K562 (cell line): ENCODE measurements around the gene HNRNPK. TPM values are rescaled to one million over a fixed set of nuclear protein-coding genes. Genes with fewer than 3 reads are reported as not detected.

Source experiments
- ATAC-seq: fragments of 200-7000 bp; cut with Tn5 transposase; 3 replicates; pipeline ENCODE4 v1.9.1; 2020; ENCODE audit warnings: moderate library complexity
- BruUV-seq: library from RNA; stranded (reverse); fragments of 400-500 nt; replicated peaks from 2 replicates; lab custom pipeline; 2021; lab: Mats Ljungman, UMichigan
- CTCF ChIA-PET: fragments of 300-600 bp; formaldehyde crosslinking; extraction: SDS; loops from one replicate; lab custom pipeline; 2021; ENCODE audit warnings: low intra/inter-chr PET ratio; lab: Yijun Ruan, JAX
- POLR2A ChIA-PET: fragments of 300-600, 350-650 bp; sonication (Branson Sonifier 250); formaldehyde crosslinking; extraction: SDS; loops from one replicate; lab custom pipeline; 2021; ENCODE audit warnings: antibody characterized with exemption, inconsistent platforms; lab: Yijun Ruan, JAX
- DNase-seq, 4 experiments: peaks; one replicate each; pipeline versions ENCODE4 v3.0.0 to v3.0.0-alpha.2; 2011 to 2018; ENCODE audit warnings: low spot score in 3 of 4, mixed read lengths in 3 of 4; ENCODE audit errors: extremely low read depth in 1 of 4
- FAIRE-seq: peaks from 2 replicates; lab custom pipeline; 2011; peaks lifted over from hg19 to GRCh38; lab: Jason Lieb, UNC
- H2AFZ ChIP-seq: 2 replicates; pipeline ENCODE4 v1.6.0; 2011; ENCODE audit warnings: low read depth, low read length, control low read depth, inconsistent platforms
- H3K27ac ChIP-seq: fragments of 200-600 bp; 3 replicates; pipeline ENCODE4 v1.8.0; 2011; ENCODE audit warnings: low read depth, mild to moderate bottlenecking, control low read depth, inconsistent platforms, low read length, moderate library complexity, mixed read lengths; ENCODE audit errors: extremely low read depth
- H3K27me3 ChIP-seq, 2 experiments: fragments of 300-600 bp in 1 of 2; 2 replicates in 1 of 2; 3 replicates in 1 of 2; pipeline versions ENCODE4 v1.6.0 to v1.8.0; 2011; ENCODE audit warnings: inconsistent platforms in 2 of 2, low read length in 2 of 2, mild to moderate bottlenecking in 1 of 2, mixed read lengths in 1 of 2, moderate library complexity in 1 of 2; ENCODE audit not compliant: control insufficient read depth in 2 of 2, insufficient read depth in 2 of 2
- H3K36me3 ChIP-seq: fragments of 300-600 bp; 3 replicates; pipeline ENCODE4 v1.8.0; 2011; ENCODE audit warnings: mild to moderate bottlenecking, low read length, inconsistent platforms; ENCODE audit not compliant: control insufficient read depth, insufficient read depth
- H3K4me1 ChIP-seq, 2 experiments: fragments of 200-600 bp in 1 of 2; replicated peaks in 1 of 2; 2 replicates in 1 of 2; 3 replicates in 1 of 2; pipeline versions ENCODE4 v1.5.1 to v1.8.0; 2011; ENCODE audit warnings: inconsistent platforms in 2 of 2, low read length in 2 of 2, mild to moderate bottlenecking in 1 of 2, mixed read lengths in 1 of 2, moderate library complexity in 1 of 2; ENCODE audit not compliant: control insufficient read depth in 2 of 2, insufficient read depth in 2 of 2
- H3K4me2 ChIP-seq: 2 replicates; pipeline ENCODE4 v1.6.1; 2011; ENCODE audit warnings: low read length, control low read depth, inconsistent platforms, mixed read lengths; ENCODE audit not compliant: insufficient read depth
- H3K4me3 ChIP-seq: fragments of 200-600 bp; sonication (generic), shearing (Covaris generic); 2 replicates; pipeline ENCODE4 v1.5.1; 2016; ENCODE audit warnings: control low read depth, inconsistent platforms
- H3K79me2 ChIP-seq: fragments of 200-600 bp; 3 replicates; pipeline ENCODE4 v1.8.0; 2011; ENCODE audit warnings: low read length, inconsistent platforms; ENCODE audit not compliant: control insufficient read depth, insufficient read depth
- H3K9ac ChIP-seq, 2 experiments: 2 replicates each; pipeline versions ENCODE4 v1.6.0 to v1.6.1; 2011; ENCODE audit warnings: low read depth in 2 of 2, low read length in 2 of 2, control low read depth in 1 of 2, inconsistent platforms in 1 of 2, mild to moderate bottlenecking in 1 of 2, mixed read lengths in 1 of 2; ENCODE audit not compliant: insufficient read depth in 1 of 2
- H3K9me1 ChIP-seq: one replicate; pipeline ENCODE4 v1.6.0; 2011; ENCODE audit warnings: inconsistent platforms, mild to moderate bottlenecking, low read length, moderate library complexity; ENCODE audit not compliant: control insufficient read depth, insufficient read depth
- H3K9me3 ChIP-seq: replicated peaks from 2 replicates; pipeline ENCODE4 v1.5.1; 2011; ENCODE audit warnings: low read depth, low read length, inconsistent platforms; ENCODE audit not compliant: control insufficient read depth, insufficient read depth
- H4K20me1 ChIP-seq: replicated peaks from 2 replicates; pipeline ENCODE4 v1.6.1; 2011; ENCODE audit warnings: low read length, inconsistent platforms, mixed read lengths; ENCODE audit not compliant: control insufficient read depth, insufficient read depth
- C11orf30 ChIP-seq: fragments of 450-650 bp; IDR thresholded peaks from 2 replicates; pipeline ENCODE4 v1.6.1; 2016; ENCODE audit warnings: low read depth, mild to moderate bottlenecking
- MAFF ChIP-seq: IDR thresholded peaks from 2 replicates; pipeline ENCODE4 v1.6.1; 2012; ENCODE audit warnings: low read length, improper control_type of control experiment
- MAFG ChIP-seq: fragments of 450-650 bp; conservative IDR thresholded peaks from 2 replicates; pipeline ENCODE4 v1.6.1; 2016; ENCODE audit warnings: missing genetic modification characterization, missing compliant biosample characterization
- PHF8 ChIP-seq: fragments of 200-600 bp; sonication (generic); IDR thresholded peaks from 2 replicates; pipeline ENCODE4 v1.6.1; 2012; ENCODE audit warnings: mixed run types, mild to moderate bottlenecking, inconsistent platforms, low read length, moderate library complexity, borderline replicate concordance
- PKNOX1 ChIP-seq: fragments of 450-650 bp; IDR thresholded peaks from 2 replicates; pipeline ENCODE4 v1.6.1; 2016
- ZNF316 ChIP-seq: fragments of 450-650 bp; IDR thresholded peaks from 2 replicates; pipeline ENCODE4 v1.6.1; 2016
- WGBS: fragments of 100-300 bp; shearing (Covaris generic); methylation state at CpG from one replicate; pipeline ENCODE4 v1.1.6; 2016; ENCODE audit warnings: low coverage, mixed read lengths; ENCODE audit not compliant: insufficient coverage; ENCODE audit errors: missing lambda C conversion rate; 5-methylcytosine and 5-hydroxymethylcytosine counted together
- in situ Hi-C: fragments of 300-500 bp; cut with MboI; formaldehyde crosslinking; loops from 4 replicates; pipeline ENCODE4 v1.15.0; 2018; ENCODE audit warnings: inconsistent platforms, mixed read lengths
- intact Hi-C: fragments of 100-400 bp; cut with micrococcal nuclease; formaldehyde crosslinking; loops from 2 replicates; pipeline ENCODE4 v1.14.2; 2022
- polyA plus RNA-seq, 8 experiments: library from polyadenylated mRNA; depleted of rRNA in 4 of 8; stranded (reverse) in 5 of 8; unstranded in 3 of 8; fragments of >200 nt; fragmentation: Nextera tagmentation in 2 of 8; fragmentation: Illumina TruSeq in 1 of 8; extraction: Ambion mirVana in 2 of 8; extraction: Trizol in 1 of 8; gene quantifications; 2 replicates each; pipeline versions ENCODE4 v1.2.1 to v1.2.3, GENCODE V29; 2011 to 2014; ENCODE audit warnings: inconsistent platforms in 1 of 8, missing spikeins in 1 of 8
- total RNA-seq, 7 experiments: library from RNA; depleted of rRNA in 6 of 7; stranded (reverse); fragments of >200 nt in 6 of 7; fragmentation: Illumina TruSeq in 2 of 7; extraction: Trizol in 2 of 7; gene quantifications; 2 replicates each; pipeline versions ENCODE4 v1.2.1 to v1.2.3, GENCODE V29; 2011 to 2021; ENCODE audit warnings: low replicate concordance in 1 of 7

The HNRNPK gene
- total and polyA plus RNA-seq, 9 of the 15 experiments (the other 6 are each of a cell fraction or from before 2014, with no cell fraction given): 224 to 883 (median 618) TPM

- H3K27me3 ChIP-seq: no peaks in the 10 kb centered on the region
- 86% methylated on average over 1 of the region's 1 CpG for WGBS
- peaks cover 24% of the 10 kb centered on the region for H4K20me1 ChIP-seq
- CTCF ChIA-PET: no interaction called here
- DNase-seq: no peak
- H3K79me2 ChIP-seq: peaks cover 97% of the 10 kb centered on the region
- H3K4me2 ChIP-seq: no peak overlapping the region
- no peak overlapping the region for H3K27ac ChIP-seq
- peaks cover 71% of the 10 kb centered on the region for H3K36me3 ChIP-seq
- H2AFZ ChIP-seq: no peak overlapping the region
- H3K9ac ChIP-seq: no peak overlapping the region
- TF ChIP-seq C11orf30 (peak; percentile 32; the same call in 1 of the 2 replicates), MAFF (0 out of 2 replicates have a peak, but pooled peaks have one; percentile 37), MAFG (peak; percentile 31; the same call in 1 of the 2 replicates), PKNOX1 (no peak), ZNF316 (peak; percentile 64), PHF8 (no peak)
- TF ChIP-seq, all 486 proteins: peak for 4
- Histone ChIP-seq H3K4me3 (peak overlapping the region; percentile 74; the same call in 1 of the 2 replicates), H3K9me3 (no peaks in the 10 kb centered on the region), H3K4me1 (no peaks in the 10 kb centered on the region), H3K9me1 (no peaks in the 10 kb centered on the region)
- in situ Hi-C loops: no loop called here
- FAIRE-seq: no peak
- ATAC-seq: no peak
- POLR2A ChIA-PET: interaction anchor here (2.2 to 2.7 kb wide), 2 partner anchors 10 to 12 kb away, joined by 10 to 11 read pairs; no protein-coding TSS in a partner anchor
- intact Hi-C loops: no loop called here
- no TSS peak for BruUV-seq
These were observed 2.8 kb downstream of the HNRNPK start for GRCh38 chr9:83977196-83977595.
